ENCODE measurements around the gene MTURN.

GRCh38 chr7:30159698-30160143 is 24.9 kb downstream of the MTURN start:
- TF ChIP-seq CTCF (IDR thresholded peaks at IDR 0.05) (no peak), POLR2A (IDR thresholded peaks at IDR 0.05) (no peak)
